H54 (cell line): ENCODE results near the gene FAM20C.

Source experiments
- DNase-seq: peaks from one replicate; pipeline ENCODE4 v3.0.0; 2011; ENCODE audit warnings: low spot score, mixed read lengths; ENCODE audit not compliant: insufficient read length
- FAIRE-seq: peaks from 3 replicates; lab custom pipeline; 2011; peaks lifted over from hg19 to GRCh38; lab: Jason Lieb, UNC
- POLR2A ChIP-seq: IDR thresholded peaks from 2 replicates; pipeline ENCODE4 v1.6.1; 2011; ENCODE audit warnings: low read depth, mild to moderate bottlenecking, low read length

FAM20C gene

DNA sequence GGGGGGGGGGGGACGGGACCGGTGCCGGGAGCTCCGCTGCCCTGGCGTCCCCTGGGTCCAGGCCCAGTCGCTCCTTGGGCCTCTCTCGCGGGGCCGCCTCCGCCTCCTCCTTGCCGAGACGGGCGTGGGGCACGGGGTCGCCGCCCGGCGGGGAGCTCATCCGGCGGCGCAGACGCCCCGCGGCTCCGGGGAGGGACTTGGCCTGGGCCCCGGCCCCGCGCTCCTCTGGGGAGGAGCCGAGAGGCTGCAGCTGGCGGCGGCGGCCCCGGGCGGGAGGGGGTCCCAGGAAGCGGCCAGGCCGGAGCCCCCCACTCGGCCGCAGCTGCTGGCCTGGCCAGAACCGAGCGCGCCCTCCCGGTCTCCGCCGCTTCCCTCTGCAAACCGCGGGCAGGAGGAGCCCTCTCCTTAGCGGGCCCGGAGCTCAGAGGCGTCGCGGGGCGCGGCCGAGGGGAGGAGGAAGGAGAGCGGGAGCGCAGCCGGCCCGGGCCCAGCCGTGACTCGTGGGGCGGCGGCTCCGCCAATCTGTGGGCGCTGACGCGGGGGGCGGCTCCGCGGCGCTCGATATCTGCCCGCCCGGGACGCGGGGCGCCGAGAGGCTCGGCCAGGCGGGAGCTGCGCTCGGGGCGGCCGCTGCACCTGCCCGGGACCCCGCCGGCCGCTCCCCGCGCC is at the start of gene FAM20C:
Gene FAM20C (plus strand): TSS at position 591 of the 669 bp plus-strand sequence. CDS start 629 bp downstream, outside the sequence.
- FAIRE-seq (no peak), DNase-seq (peak; percentile 99)

DNA sequence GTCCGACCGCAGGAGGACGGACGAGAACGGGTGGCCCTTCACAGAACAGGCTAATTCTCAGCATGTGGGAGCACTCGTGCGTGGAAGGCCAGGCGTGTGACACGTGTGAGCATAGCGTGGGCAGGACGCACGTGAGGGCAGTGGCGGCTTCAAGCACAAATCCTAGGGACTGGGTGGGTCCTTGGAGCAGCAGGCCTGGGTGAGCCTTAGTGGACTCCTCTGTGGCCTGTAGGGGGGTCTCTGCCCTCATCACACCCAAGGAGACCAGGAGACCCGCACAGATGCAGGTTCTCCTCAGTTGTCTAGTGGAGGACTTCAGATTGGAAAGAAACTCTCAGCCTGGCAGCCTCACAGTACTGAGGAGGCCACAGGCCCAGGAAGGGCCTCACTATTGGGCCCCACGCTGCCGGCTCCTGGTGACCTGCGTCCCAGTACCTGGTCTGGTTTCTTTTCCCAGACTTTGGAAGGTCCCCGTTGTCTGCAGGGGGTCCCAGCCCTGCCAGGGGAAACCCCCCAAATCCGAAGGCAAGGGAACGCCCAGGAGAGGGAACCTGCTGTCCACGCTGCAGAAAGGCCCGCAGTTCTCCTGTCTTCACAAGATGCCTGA is 49.1 kb upstream of the FAM20C start:
- FAIRE-seq (no peak), DNase-seq (no peak)
- TF ChIP-seq POLR2A = no peak

More for the DNA sequence above, at the start of gene FAM20C:
- 0 out of 2 replicates have a peak, but pooled peaks have one; percentile 47 for TF ChIP-seq POLR2A

DNA sequence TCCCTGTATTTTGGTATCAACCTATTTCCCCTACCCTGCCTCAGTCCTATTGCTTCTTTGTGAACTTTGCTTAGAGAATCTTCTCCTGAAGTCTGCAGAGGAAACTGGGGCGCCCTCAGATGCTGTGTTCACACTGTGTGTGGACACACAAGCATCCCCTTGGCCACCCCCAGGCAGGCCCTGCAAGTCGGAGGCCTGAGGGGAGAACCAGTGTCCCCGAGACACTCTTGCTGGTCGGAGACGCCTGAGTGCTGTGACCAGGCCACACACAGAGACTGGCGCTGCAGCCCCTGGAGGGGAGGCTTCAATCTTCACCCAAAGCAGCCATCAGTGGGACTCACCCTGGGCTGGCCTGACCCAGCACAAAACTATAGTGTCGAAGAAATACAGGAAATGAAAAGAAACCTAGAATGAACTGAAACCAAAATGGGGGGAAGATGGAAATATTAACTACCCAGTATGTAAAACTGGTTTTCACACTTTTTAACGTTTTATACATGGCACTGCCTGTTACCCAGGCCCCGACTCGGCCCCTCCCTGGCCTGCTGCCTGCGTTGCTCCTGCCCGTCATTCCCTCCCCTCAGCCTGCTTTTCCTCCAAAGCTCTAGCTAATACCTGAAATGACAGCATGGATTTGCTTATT is 48.4 kb upstream of the FAM20C start:
- no peak for DNase-seq
- no peak for TF ChIP-seq POLR2A
- FAIRE-seq = no peak

DNA sequence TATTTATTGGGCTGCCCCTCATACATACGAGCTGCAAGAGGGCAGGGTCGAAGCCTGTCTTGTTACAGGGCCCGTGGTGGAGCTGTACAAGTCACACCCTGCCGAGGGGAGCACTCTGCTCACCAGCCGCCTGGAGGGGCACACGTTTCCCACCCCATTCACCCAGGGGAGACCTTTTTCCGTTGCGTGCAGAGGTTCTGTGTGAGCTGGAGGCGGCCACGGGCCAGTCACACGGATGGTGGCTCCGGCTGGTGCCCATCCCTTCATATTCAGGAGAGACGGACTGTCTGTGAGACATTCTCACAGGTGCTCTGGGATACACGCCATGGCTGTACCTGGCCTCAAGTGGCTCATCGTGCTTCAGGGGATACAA is 47.9 kb upstream of the FAM20C start:
- DNase-seq = no peak
- FAIRE-seq = no peak
- no peak for TF ChIP-seq POLR2A

DNA sequence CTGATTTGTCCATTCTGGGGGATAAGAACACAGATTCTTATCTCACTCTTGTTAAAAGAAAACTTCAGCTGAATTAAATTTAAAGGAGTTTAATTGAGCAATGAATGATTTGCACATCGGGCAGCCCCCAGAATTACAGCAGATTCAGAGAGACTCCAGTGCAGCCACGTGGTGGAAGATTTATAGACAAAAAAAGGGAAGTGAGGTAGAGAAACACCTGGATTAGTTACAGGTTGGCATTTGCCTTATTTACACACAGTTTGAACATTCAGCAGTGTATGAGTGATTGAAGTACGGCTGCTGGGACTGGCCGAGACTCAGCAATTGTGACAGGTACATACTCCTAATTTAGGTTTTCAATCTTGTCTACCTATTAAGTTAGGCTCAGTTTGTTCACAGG is 46.5 kb upstream of the FAM20C start:
- DNase-seq (no peak), FAIRE-seq (no peak)
- no peak for TF ChIP-seq POLR2A

DNA sequence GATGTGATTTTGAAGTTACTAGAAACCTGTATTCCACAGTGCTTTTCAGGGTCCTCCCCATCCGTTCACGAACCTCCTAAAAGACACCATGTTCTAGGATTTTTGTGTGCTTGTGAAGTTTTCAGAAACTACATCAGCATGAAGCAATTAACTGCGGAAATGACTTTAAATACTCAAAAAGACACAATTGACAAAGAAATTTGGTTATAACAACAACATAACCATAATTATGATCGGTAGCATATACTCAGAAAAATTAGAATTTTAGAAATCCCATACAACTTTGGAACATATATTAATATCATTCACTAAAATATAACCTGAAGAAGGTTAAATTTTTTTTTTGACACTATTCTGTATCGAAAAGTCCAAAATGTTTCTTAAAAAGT is 43.8 kb upstream of the FAM20C start:
- DNase-seq = no peak
- TF ChIP-seq POLR2A = no peak
- no peak for FAIRE-seq

DNA sequence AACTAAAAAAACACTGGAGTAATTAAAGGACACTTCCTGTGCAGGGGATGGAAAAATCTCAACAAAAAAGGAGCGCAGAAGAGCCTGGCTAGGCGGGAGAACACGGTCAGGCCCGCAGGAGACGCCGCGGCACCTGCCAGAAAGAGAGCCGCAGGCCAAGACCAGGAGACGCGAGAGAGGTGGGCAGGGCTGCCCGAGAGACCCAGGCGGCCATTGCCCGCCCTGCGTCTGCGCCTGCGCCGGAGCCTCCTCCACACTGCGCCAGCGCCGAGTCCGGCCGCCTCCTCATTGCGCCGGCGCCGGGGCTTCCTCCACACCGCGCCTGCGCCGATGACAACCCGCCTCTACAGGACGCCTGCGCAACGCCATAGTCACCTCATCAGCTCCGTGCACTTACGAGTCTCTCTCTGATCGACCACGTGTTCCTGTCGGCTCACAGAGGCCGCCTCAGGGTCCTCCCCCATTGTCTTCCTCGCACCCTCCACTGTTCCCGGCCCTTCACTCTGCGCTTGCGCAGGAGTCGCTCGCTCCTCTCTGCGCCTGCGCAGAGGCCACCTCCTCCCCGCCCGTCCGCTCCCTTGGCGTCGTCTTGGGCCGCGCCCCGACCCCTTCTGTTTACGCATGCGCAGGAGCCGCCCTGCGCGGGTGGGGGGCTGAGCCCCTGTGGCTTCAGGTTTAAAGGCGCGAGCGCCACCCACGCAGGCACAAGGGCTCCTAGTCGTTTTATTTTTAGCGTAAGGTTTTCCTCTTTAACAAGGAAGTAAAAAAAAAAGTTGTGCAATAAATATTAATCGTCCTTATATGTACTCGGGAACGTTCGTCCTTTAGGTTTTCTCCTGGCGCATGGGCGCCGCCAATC is 43.2 kb upstream of the FAM20C start:
- peak; percentile 94 for TF ChIP-seq POLR2A
- FAIRE-seq = peak; percentile 96
- DNase-seq = peak; percentile 100

DNA sequence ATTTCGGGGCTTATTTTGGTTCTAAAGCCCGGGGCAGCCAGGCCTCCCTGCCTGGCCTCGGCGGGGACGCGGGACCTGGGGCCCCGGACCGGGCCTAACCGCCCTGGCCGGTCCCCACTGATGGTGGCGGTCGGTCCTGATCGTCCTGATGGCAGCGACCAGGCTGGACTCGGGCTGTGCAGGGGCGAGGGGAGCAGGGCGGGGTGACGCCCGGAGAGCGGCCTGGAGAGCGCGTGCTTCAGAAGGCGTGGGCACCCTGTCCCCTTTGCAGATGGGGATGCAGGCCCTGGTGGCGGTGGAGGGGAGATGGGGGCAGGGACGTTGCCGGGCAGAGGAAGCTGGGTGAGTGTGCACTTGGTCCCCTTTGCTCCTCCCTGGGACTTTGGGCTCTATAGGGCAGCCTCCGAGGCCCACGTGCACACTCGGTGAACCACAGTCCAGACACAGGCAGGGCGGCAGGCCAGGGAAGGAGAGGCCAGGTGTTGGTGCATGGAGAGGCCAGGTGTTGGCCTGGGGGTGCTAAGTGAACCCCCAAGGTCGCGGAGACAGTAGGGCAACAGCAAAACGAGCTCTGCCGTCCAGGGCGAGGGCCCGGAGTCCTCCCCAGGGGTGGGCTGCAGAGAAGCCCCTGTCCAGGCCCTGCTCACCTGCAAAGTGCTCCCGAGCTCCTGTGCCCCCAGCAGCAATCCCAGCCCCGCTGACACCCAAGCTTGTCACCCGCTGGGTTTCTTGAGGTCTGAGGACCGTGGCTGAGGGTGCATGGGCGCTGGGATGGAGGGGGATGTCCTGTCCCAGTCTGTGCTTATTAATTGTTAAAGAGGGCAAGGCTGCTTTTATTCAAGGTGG is 42.4 kb upstream of the FAM20C start:
- no peak for DNase-seq
- no peak for FAIRE-seq
- TF ChIP-seq POLR2A = no peak

DNA sequence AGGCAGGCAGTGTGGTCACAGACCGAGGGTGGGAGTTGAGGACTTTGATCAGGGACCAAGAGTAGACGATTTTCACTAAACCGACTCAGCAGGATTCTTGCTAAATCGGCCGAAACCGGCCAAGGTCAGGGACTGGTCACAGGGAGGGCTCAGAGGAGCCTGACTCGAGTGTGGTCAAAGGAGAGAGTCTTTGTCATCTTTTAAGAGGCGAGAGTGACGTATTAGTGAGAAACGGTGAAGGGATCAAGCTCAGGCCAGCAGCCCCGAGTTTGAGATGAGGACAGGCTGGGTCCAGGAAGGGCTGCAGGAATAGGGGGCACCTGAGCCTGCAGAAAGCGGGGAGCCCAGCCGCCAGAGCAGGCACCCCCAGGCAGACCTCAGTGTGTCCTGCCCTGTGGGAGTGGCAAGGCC is 41.6 kb upstream of the FAM20C start:
- FAIRE-seq (no peak), DNase-seq (no peak)
- no peak for TF ChIP-seq POLR2A

DNA sequence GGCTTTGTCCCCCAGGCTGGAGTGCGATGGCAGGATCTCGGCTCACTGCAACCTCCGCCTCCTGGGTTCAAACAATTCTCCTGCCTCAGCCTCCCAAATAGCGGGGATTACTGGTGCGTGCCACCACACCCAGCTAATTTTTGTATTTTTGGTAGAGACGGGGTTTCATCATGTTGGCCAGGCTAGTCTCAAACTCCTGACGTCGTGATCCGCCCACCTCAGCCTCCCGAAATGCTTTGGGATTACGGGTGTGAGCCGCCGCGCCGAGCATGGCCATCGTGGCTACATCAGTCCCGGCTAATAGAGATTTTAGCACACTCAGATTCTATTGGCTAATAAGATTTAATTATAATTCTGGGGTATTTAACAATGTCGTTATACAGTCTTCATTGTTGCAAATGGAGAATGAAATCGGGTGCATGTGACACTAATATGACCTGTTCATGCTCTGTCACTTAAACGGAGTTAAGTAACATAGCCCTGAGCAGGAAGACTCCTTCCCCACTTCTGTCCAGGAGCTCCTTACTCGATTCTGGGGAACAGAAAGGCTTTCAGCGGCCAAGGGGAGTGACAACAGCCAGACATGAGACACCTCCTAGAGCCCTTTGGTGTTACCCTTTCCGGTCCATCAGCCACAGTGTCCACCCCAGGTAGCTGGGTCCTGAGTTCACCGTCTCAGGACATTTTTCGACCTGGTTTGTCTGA is 40.9 kb upstream of the FAM20C start:
- DNase-seq (no peak), FAIRE-seq (no peak)
- TF ChIP-seq POLR2A = no peak

DNA sequence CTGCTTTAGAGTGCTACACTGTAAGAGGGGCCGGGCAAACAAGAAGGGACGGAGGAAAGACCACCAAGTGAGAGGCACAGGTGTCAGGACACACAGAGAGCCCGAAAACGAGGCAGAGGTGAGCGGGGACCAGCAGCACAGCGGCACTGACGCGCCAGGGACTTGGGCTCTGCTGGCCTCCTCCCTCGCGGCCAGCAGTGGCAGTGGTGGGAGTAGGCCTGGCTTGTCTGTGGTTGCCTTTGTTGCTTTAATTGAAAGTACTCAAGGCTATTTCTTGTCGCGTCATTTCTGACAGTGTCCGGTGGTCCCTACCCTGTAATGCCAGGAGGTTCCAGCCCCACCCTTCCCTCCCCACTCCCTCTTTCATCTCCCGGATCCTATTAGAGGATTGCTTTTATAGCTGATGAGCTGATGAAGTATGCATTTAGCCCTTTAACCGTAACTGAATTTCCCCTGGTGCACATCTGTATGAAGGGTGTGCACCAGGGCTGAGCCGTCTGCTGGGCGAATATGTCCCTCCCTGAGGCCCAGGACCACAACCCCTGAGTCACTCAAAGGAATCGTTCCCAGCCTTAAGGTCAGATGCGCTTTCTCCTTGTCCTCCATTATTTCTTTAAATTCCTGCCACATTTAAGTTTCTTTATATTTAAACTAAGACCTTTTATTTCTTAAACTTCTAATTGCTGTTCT is 39.5 kb upstream of the FAM20C start:
- FAIRE-seq = no peak
- no peak for DNase-seq
- no peak for TF ChIP-seq POLR2A

DNA sequence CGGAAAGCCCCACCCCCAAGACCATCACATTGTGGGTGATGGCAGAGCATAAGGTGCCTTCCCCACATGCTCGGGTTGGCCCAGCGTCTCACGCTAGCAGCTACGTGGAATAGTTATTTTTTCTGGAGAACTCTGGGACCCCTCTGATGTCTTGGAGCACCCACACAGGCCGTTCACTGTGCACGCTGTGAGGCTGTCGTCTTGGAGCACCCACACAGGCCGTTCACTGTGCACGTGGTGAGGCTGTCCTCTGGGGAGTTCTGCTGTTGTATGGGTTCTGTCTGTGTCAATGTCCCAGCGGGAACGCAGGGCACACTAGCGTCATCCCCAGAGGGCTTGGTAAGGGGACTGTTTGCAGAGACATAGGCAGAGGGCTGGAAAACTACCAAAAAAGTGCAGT is 38.8 kb upstream of the FAM20C start:
- FAIRE-seq = no peak
- no peak for TF ChIP-seq POLR2A
- no peak for DNase-seq
